CD1c-positive myeloid dendritic cell (primary cell): ENCODE data around the gene TRPT1.

Source experiments
- DNase-seq: peaks from one replicate; pipeline ENCODE4 v3.0.0-alpha.2; 2016; ENCODE audit errors: extremely low spot score

TRPT1 gene

GRCh38 chr11:64178951-64179639 is 46.9 kb downstream of the TRPT1 start:
- DNase-seq, result no peak

- DNase-seq, result peak; percentile 38
Measured at GRCh38 chr11:64178203-64178602, 47.8 kb downstream of the TRPT1 start.

GRCh38 chr11:64176751-64177150 is 49.2 kb downstream of the TRPT1 start:
- no peak for DNase-seq
